ENCODE results near the gene FRMD6. TPM values are rescaled to one million over a fixed set of nuclear protein-coding genes. Genes with fewer than 3 reads are reported as not detected.

FRMD6 gene
- polyA plus RNA-seq, 1 donor from 2014 or later = 2.4 TPM

DNA sequence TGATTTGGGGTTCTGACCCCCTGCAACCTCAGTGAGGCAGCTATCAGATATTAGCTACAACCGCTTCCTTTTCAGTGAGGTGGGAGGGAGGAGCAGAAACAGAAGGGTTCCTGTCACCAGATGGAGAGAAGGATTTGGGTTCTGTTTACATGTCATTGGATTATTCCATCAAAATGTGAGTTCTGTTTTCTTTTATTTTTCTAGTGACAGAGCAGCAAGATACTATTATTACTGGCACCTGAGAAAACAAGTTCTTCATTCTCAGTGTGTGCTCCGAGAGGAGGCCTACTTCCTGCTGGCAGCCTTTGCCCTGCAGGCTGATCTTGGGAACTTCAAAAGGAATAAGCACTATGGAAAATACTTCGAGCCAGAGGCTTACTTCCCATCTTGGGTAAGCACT lies 52.8 kb downstream of the FRMD6 start:
- H3K27me3 ChIP-seq (ENCODE audit: insufficient read depth, low read depth, low read length) = no peaks in the 10 kb centered on the region
- H3K9me2 ChIP-seq (ENCODE audit: insufficient read depth, low read length) = no peaks in the 10 kb centered on the region
- H3K27ac ChIP-seq (ENCODE audit: low read length) = no peak overlapping the region
- H3K79me2 ChIP-seq (replicated peaks; ENCODE audit: insufficient read depth, low read length) = no peaks in the 10 kb centered on the region
- H3K9ac ChIP-seq (ENCODE audit: low read length) = no peak overlapping the region
- no peak overlapping the region for H3K4me2 ChIP-seq (ENCODE audit: low read length)
- no peaks in the 10 kb centered on the region for H3F3A ChIP-seq (ENCODE audit: insufficient read depth, low read length, poor library complexity, severe bottlenecking)
- no peaks in the 10 kb centered on the region for H3K36me3 ChIP-seq (ENCODE audit: insufficient read depth, low read length)
- H3K4me3 ChIP-seq (ENCODE audit: low read length) = no peak overlapping the region
- H2AFZ ChIP-seq (ENCODE audit: low read depth, low read length) = no peak overlapping the region
- TF ChIP-seq RAD21 (conservative IDR thresholded peaks at IDR 0.05) (no peak), TAF1 (IDR thresholded peaks at IDR 0.05; ENCODE audit: low read depth) (no peak), MXI1 (conservative IDR thresholded peaks at IDR 0.05; ENCODE audit: poor library complexity, severe bottlenecking) (no peak), EZH2 (IDR thresholded peaks at IDR 0.05; ENCODE audit: borderline replicate concordance, insufficient read depth, low read length, poor library complexity, severe bottlenecking) (no peak), POLR2AphosphoS5 (IDR thresholded peaks at IDR 0.05) (no peak), SMC3 (conservative IDR thresholded peaks at IDR 0.05; ENCODE audit: poor library complexity) (no peak), EP300 (conservative IDR thresholded peaks at IDR 0.05; ENCODE audit: poor library complexity, severe bottlenecking) (no peak)
- TF ChIP-seq, protein P1, sequence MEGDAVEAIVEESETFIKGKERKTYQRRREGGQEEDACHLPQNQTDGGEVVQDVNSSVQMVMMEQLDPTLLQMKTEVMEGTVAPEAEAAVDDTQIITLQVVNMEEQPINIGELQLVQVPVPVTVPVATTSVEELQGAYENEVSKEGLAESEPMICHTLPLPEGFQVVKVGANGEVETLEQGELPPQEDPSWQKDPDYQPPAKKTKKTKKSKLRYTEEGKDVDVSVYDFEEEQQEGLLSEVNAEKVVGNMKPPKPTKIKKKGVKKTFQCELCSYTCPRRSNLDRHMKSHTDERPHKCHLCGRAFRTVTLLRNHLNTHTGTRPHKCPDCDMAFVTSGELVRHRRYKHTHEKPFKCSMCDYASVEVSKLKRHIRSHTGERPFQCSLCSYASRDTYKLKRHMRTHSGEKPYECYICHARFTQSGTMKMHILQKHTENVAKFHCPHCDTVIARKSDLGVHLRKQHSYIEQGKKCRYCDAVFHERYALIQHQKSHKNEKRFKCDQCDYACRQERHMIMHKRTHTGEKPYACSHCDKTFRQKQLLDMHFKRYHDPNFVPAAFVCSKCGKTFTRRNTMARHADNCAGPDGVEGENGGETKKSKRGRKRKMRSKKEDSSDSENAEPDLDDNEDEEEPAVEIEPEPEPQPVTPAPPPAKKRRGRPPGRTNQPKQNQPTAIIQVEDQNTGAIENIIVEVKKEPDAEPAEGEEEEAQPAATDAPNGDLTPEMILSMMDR (IDR thresholded peaks at IDR 0.05; ENCODE audit: poor library complexity, severe bottlenecking) = no peak
- TF ChIP-seq, protein P2, sequence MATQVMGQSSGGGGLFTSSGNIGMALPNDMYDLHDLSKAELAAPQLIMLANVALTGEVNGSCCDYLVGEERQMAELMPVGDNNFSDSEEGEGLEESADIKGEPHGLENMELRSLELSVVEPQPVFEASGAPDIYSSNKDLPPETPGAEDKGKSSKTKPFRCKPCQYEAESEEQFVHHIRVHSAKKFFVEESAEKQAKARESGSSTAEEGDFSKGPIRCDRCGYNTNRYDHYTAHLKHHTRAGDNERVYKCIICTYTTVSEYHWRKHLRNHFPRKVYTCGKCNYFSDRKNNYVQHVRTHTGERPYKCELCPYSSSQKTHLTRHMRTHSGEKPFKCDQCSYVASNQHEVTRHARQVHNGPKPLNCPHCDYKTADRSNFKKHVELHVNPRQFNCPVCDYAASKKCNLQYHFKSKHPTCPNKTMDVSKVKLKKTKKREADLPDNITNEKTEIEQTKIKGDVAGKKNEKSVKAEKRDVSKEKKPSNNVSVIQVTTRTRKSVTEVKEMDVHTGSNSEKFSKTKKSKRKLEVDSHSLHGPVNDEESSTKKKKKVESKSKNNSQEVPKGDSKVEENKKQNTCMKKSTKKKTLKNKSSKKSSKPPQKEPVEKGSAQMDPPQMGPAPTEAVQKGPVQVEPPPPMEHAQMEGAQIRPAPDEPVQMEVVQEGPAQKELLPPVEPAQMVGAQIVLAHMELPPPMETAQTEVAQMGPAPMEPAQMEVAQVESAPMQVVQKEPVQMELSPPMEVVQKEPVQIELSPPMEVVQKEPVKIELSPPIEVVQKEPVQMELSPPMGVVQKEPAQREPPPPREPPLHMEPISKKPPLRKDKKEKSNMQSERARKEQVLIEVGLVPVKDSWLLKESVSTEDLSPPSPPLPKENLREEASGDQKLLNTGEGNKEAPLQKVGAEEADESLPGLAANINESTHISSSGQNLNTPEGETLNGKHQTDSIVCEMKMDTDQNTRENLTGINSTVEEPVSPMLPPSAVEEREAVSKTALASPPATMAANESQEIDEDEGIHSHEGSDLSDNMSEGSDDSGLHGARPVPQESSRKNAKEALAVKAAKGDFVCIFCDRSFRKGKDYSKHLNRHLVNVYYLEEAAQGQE (IDR thresholded peaks at IDR 0.05; ENCODE audit: borderline replicate concordance) = no peak
- H3K9me3 ChIP-seq (ENCODE audit: low read length) = no peaks in the 10 kb centered on the region
- H4K20me1 ChIP-seq (ENCODE audit: insufficient read depth) = no peaks in the 10 kb centered on the region

DNA sequence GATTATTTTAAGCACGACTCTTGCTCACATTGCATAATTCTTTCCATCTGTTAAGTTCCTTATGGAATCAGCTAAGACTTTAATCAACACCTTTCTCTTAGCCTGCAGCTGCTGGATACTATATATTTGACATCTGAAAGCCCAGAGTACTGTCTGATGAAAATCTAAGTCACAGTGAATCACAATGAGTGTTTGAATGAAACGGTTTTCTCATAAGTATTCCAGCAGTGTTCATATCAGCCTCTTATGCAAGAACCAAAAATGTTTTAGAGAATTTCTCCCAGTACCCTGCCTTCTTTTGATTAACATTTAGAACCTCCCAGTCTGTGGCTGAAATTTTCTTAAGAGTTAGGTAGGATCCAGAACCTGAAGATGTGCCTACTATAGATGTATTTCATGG lies 55.6 kb downstream of the FRMD6 start:
- no peaks in the 10 kb centered on the region for H3K9me3 ChIP-seq (ENCODE audit: low read length)
- no peaks in the 10 kb centered on the region for H3K27me3 ChIP-seq (ENCODE audit: insufficient read depth, low read depth, low read length)
- H3K9me2 ChIP-seq (ENCODE audit: insufficient read depth, low read length) = no peaks in the 10 kb centered on the region
- H3K4me2 ChIP-seq (ENCODE audit: low read length) = no peak overlapping the region
- H3K79me2 ChIP-seq (replicated peaks; ENCODE audit: insufficient read depth, low read length) = no peaks in the 10 kb centered on the region
- H3F3A ChIP-seq (ENCODE audit: insufficient read depth, low read length, poor library complexity, severe bottlenecking) = no peaks in the 10 kb centered on the region
- H3K27ac ChIP-seq (ENCODE audit: low read length) = no peak overlapping the region
- TF ChIP-seq EP300 (conservative IDR thresholded peaks at IDR 0.05; ENCODE audit: poor library complexity, severe bottlenecking) = no peak
- no peak for TF ChIP-seq RAD21 (conservative IDR thresholded peaks at IDR 0.05)
- TF ChIP-seq, protein P1 (IDR thresholded peaks at IDR 0.05; ENCODE audit: poor library complexity, severe bottlenecking) = no peak
- TF ChIP-seq TAF1 (IDR thresholded peaks at IDR 0.05; ENCODE audit: low read depth) = no peak
- no peak for TF ChIP-seq MXI1 (conservative IDR thresholded peaks at IDR 0.05; ENCODE audit: poor library complexity, severe bottlenecking)
- TF ChIP-seq SMC3 (conservative IDR thresholded peaks at IDR 0.05; ENCODE audit: poor library complexity) = no peak
- no peak for TF ChIP-seq POLR2AphosphoS5 (IDR thresholded peaks at IDR 0.05)
- TF ChIP-seq EZH2 (IDR thresholded peaks at IDR 0.05; ENCODE audit: borderline replicate concordance, insufficient read depth, low read length, poor library complexity, severe bottlenecking) = no peak
- TF ChIP-seq, protein P2 (IDR thresholded peaks at IDR 0.05; ENCODE audit: borderline replicate concordance) = no peak
- no peak overlapping the region for H3K4me3 ChIP-seq (ENCODE audit: low read length)
- no peak overlapping the region for H2AFZ ChIP-seq (ENCODE audit: low read depth, low read length)
- H3K36me3 ChIP-seq (ENCODE audit: insufficient read depth, low read length) = no peaks in the 10 kb centered on the region
- H3K9ac ChIP-seq (ENCODE audit: low read length) = no peak overlapping the region
- no peaks in the 10 kb centered on the region for H4K20me1 ChIP-seq (ENCODE audit: insufficient read depth)
